B cell (primary cell): ENCODE data around the gene HES1. TPM values are rescaled to one million over a fixed set of nuclear protein-coding genes. Genes with fewer than 3 reads are reported as not detected.

Experiments
- ATAC-seq: fragments of 200-7000 bp; cut with Tn5 transposase; one replicate; pipeline ENCODE4 v1.10.0; 2021; ENCODE audit warnings: low read depth, mild to moderate bottlenecking, moderate number of reproducible peaks, moderate library complexity
- CTCF ChIA-PET: fragments of 350-600 bp; sonication (Branson Sonifier 250); formaldehyde crosslinking; loops from one replicate; lab custom pipeline; 2021; ENCODE audit warnings: antibody characterized with exemption, inconsistent platforms; lab: Charles Lee
- POLR2A ChIA-PET: fragments of 350-600 bp; sonication (Branson Sonifier 250); formaldehyde crosslinking; loops from one replicate; lab custom pipeline; 2021; ENCODE audit warnings: antibody characterized with exemption; lab: Charles Lee
- DNase-seq: peaks from one replicate; pipeline ENCODE4 v3.0.0; 2013
- H2AFZ ChIP-seq: 2 replicates; pipeline ENCODE4 v1.6.1; 2012; ENCODE audit warnings: mild to moderate bottlenecking, low read depth, low read length; ENCODE audit not compliant: insufficient read depth, poor library complexity, severe bottlenecking
- H3K27ac ChIP-seq, 2 donors: 1 replicate in 1 of 2; 2 replicates in 1 of 2; pipeline ENCODE4 v1.5.1; 2012 to 2013; ENCODE audit warnings: low read length in 2 of 2, mild to moderate bottlenecking in 2 of 2, moderate library complexity in 1 of 2
- H3K27me3 ChIP-seq, 4 experiments: fragments of 200-600 bp in 1 of 4; sonication (generic) in 1 of 4; replicated peaks in 1 of 4; 1 replicate in 2 of 4; 2 replicates in 2 of 4; pipeline versions ENCODE4 v1.6.1 to v1.7.0; 2013 to 2016; ENCODE audit warnings: low read length in 3 of 4, mild to moderate bottlenecking in 2 of 4, mixed read lengths in 1 of 4, moderate library complexity in 1 of 4; ENCODE audit not compliant: insufficient read depth in 4 of 4, control insufficient read depth in 3 of 4; ENCODE audit errors: control extremely low read depth in 1 of 4
- H3K36me3 ChIP-seq, 2 experiments: replicated peaks in 1 of 2; 1 replicate in 1 of 2; 2 replicates in 1 of 2; pipeline versions ENCODE4 v1.6.1 to v1.7.1; 2013; ENCODE audit warnings: low read length in 1 of 2; ENCODE audit not compliant: insufficient read depth in 2 of 2, control insufficient read depth in 1 of 2; ENCODE audit errors: control extremely low read depth in 1 of 2, extremely low read depth in 1 of 2
- H3K4me1 ChIP-seq, 2 donors: fragments of 200-600 bp in 1 of 2; sonication (generic) in 1 of 2; 1 replicate in 1 of 2; 2 replicates in 1 of 2; pipeline versions ENCODE4 v1.5.1 to v1.6.1; 2013 to 2017; ENCODE audit warnings: low read length in 2 of 2; ENCODE audit not compliant: control insufficient read depth in 2 of 2, insufficient read depth in 2 of 2
- H3K4me2 ChIP-seq: replicated peaks from 2 replicates; pipeline ENCODE3; 2012; ENCODE audit warnings: mild to moderate bottlenecking, low read depth, low read length; ENCODE audit not compliant: poor library complexity, severe bottlenecking
- H3K4me3 ChIP-seq, 5 experiments: fragments of 200-600 bp in 1 of 5; sonication (generic) in 1 of 5; 1 replicate in 3 of 5; 2 replicates in 2 of 5; pipeline versions ENCODE4 v1.5.1 to v1.7.0; 2011 to 2016; ENCODE audit warnings: low read length in 4 of 5, mild to moderate bottlenecking in 4 of 5, low read depth in 2 of 5, control low read depth in 1 of 5, moderate library complexity in 1 of 5; ENCODE audit not compliant: insufficient read depth in 1 of 5; ENCODE audit errors: control extremely low read depth in 1 of 5, extremely low read depth in 1 of 5
- H3K79me2 ChIP-seq: fragments of 200-600 bp; sonication (generic); one replicate; pipeline ENCODE4 v1.6.0; 2016; ENCODE audit warnings: low read length; ENCODE audit not compliant: control insufficient read depth, insufficient read depth
- H3K9ac ChIP-seq: fragments of 200-600 bp; sonication (generic); 2 replicates; pipeline ENCODE4 v1.6.1; 2017; ENCODE audit warnings: mild to moderate bottlenecking, low read length, moderate library complexity
- H3K9me3 ChIP-seq, 3 donors: one replicate each; pipeline versions ENCODE4 v1.6.1 to v1.7.1; 2013; ENCODE audit warnings: low read length in 2 of 3; ENCODE audit not compliant: control insufficient read depth in 2 of 3, insufficient read depth in 1 of 3; ENCODE audit errors: control extremely low read depth in 1 of 3
- H4K20me1 ChIP-seq: 2 replicates; pipeline ENCODE4 v1.6.0; 2012; ENCODE audit warnings: mild to moderate bottlenecking, low read length; ENCODE audit not compliant: insufficient read depth, control insufficient read depth, poor library complexity, severe bottlenecking
- H3K27ac Mint-ChIP-seq: one replicate; pipeline ENCODE4 v1.8.0; 2021; ENCODE audit warnings: mixed read lengths
- H3K27me3 Mint-ChIP-seq: one replicate; pipeline ENCODE4 v1.8.0; 2021; ENCODE audit warnings: mixed read lengths
- H3K4me1 Mint-ChIP-seq: one replicate; pipeline ENCODE4 v1.8.0; 2021; ENCODE audit warnings: mixed read lengths
- H3K4me3 Mint-ChIP-seq: one replicate; pipeline ENCODE4 v1.8.0; 2021; ENCODE audit warnings: mixed read lengths
- H3K9me3 Mint-ChIP-seq: one replicate; pipeline ENCODE4 v1.8.0; 2022; ENCODE audit warnings: mixed read lengths; ENCODE audit not compliant: insufficient read depth
- CTCF ChIP-seq: fragments of 200-600 bp; IDR thresholded peaks from one replicate; pipeline ENCODE4 v1.8.0; 2022; ENCODE audit warnings: antibody characterized with exemption, mild to moderate bottlenecking
- EZH2 ChIP-seq: IDR thresholded peaks from 2 replicates; pipeline ENCODE4 v1.6.1; 2012; ENCODE audit warnings: borderline replicate concordance, low read depth, mild to moderate bottlenecking, moderate library complexity, low read length; ENCODE audit not compliant: insufficient read depth, poor library complexity, severe bottlenecking
- WGBS: methylation state at CpG from one replicate; pipeline ENCODE4 v1.1.5; 2013; ENCODE audit warnings: missing lambda C conversion rate; ENCODE audit not compliant: insufficient coverage; 5-methylcytosine and 5-hydroxymethylcytosine counted together
- intact Hi-C: fragments of 100-400 bp; cut with micrococcal nuclease; formaldehyde crosslinking; loops from one replicate; pipeline ENCODE4 v1.10.0; 2022
- polyA plus RNA-seq: library from polyadenylated mRNA; depleted of rRNA; stranded (reverse); fragments of >200 nt; gene quantifications from 2 replicates; pipeline ENCODE4 v1.2.3, GENCODE V29; 2012
- total RNA-seq, 2 donors: library from RNA; stranded (reverse); fragments of 120-200 nt in 1 of 2; gene quantifications; 1 replicate in 1 of 2; 2 replicates in 1 of 2; pipeline versions ENCODE4 v1.2.3 to v1.2.4, GENCODE V29; 2013 to 2022

HES1 gene
- total and polyA plus RNA-seq, 2 donors (not counting 1 experiment from before 2014, with no cell fraction given), result 2.4 to 60.3 TPM

GRCh38 chr3:194100856-194101390 is 35.0 kb upstream of the HES1 start:
- no peaks in the 10 kb centered on the region for H3K79me2 ChIP-seq
- peak overlapping the region in 3 of 5 experiments; percentile 15 to 53 (median 30) for H3K4me3 ChIP-seq
- CTCF ChIA-PET, result interaction anchor here (1.0 to 2.2 kb wide), 10 partner anchors 19 to 320 kb away, joined by 3 to 15 read pairs (median 4); partner anchors contain the start of gene HES1
- 41% methylated on average over 11 of the region's 15 CpGs for WGBS
- peak overlapping the region; percentile 82 for H3K4me2 ChIP-seq
- DNase-seq, result peak; percentile 71
- peak; percentile 14 for ATAC-seq
- Mint-ChIP-seq H3K4me3 (peak overlapping the region; percentile 60), H3K27ac (peak overlapping the region; percentile 57), H3K9me3 (no peaks in the 10 kb centered on the region), H3K4me1 (peaks cover 75% of the 10 kb centered on the region), H3K27me3 (no peaks in the 10 kb centered on the region)
- peak overlapping the region; percentile 40 for H3K9ac ChIP-seq
- H3K9me3 ChIP-seq, result no peaks in the 10 kb centered on the region
- no peaks in the 10 kb centered on the region for H3K36me3 ChIP-seq
- TF ChIP-seq EZH2, result no peak
- TF ChIP-seq CTCF, result no peak
- peaks cover 61 to 84% of the 10 kb centered on the region in 2 donors for H3K4me1 ChIP-seq
- H4K20me1 ChIP-seq, result no peaks in the 10 kb centered on the region
- no peaks in the 10 kb centered on the region for H3K27me3 ChIP-seq
- POLR2A ChIA-PET, result interaction anchor here (0.6 to 2.2 kb wide), 7 partner anchors 27 to 206 kb away, joined by 3 to 7 read pairs (median 4); partner anchors contain the start of gene HES1
- H2AFZ ChIP-seq, result peak overlapping the region; percentile 2
- H3K27ac ChIP-seq, result peak overlapping the region in 1 of 2 donors; percentile 37
- intact Hi-C loops, result loop anchor here (5.0 kb wide), 1 partner anchor 44 kb away; no protein-coding TSS in a partner anchor
